Stimulated activated CD8-positive, alpha-beta memory T cell treated with anti-CD3 and anti-CD28 coated beads, Interleukin-4, amount 100 ng/mL, for 4 hours (primary cell): Measurements from ENCODE around the gene TGM1.

Source experiments
- DNase-seq, 2 donors: peaks; one replicate each; pipeline ENCODE4 v3.0.0-alpha.2; 2020; ENCODE audit warnings: low read depth in 2 of 2, low spot score in 1 of 2

The TGM1 gene

DNA sequence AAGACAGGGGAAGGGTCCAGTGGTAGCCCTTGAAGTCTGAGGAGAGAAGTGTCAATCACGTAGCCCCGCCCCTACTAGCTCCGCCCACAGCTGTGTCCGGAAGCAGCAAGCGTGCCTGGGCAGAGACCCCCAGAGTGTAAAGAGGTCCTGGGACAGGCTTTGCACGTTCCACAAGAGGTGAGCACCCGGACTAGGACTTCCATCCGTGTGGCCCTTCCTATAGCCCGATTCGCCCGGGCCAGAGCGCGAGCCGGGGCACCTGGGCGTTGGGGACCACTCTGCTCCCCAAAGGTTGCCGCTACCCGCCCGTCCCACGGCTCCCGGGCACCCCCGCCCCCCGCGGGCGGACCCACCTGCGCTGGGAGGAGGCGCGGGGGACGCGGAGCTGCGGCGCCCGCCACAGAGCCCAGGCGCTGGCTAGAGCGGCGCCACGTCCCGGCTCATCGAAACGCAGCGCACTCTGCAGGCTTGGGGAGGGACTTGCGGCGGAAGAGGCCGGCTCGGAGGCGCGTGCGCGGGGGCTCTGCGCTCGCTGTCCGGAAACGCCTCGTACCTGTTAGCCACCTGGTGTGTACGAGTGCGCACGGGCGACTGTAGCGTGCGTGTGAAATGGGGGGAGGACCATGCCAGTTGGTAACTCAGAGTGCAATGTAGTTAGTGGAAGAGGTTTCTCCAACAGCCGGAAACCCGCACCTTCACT, 8.3 kb upstream of the TGM1 start, which contains the start of gene RABGGTA:
Gene RABGGTA, minus strand, starts transcription at position 464 of the 700 bp plus-strand sequence. CDS start 482 bp downstream, outside the sequence.
- DNase-seq = peak; percentile 75 to 82

DNA sequence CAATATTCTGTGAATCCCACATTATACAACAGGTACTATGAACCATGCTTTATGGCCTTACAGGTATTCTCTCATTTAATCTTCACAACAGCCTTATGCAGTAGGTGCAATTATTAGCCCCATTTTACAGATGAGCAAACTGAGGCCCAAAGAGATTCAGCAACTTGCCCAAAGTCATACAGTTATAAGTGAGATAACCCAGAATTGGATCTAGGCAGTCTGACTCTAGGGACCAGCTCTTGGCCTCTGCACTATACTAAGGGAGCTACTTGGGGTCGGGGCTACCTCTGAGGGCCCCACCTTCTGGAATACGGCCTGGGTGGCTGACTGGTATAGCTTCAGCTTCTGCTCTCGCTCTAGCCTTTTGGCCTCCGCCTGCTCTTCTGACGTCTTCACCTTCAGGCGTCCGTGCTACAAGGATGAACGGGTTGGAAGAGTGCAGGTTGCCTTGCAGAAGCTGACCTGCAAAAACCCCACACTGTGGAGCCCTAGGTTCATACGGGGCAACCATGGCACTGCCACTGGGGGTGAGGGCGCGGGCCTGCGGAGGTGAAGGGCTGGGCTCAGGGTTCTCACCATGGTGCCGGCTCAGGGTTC, 7.7 kb upstream of the TGM1 start:
- no peak for DNase-seq

DNA sequence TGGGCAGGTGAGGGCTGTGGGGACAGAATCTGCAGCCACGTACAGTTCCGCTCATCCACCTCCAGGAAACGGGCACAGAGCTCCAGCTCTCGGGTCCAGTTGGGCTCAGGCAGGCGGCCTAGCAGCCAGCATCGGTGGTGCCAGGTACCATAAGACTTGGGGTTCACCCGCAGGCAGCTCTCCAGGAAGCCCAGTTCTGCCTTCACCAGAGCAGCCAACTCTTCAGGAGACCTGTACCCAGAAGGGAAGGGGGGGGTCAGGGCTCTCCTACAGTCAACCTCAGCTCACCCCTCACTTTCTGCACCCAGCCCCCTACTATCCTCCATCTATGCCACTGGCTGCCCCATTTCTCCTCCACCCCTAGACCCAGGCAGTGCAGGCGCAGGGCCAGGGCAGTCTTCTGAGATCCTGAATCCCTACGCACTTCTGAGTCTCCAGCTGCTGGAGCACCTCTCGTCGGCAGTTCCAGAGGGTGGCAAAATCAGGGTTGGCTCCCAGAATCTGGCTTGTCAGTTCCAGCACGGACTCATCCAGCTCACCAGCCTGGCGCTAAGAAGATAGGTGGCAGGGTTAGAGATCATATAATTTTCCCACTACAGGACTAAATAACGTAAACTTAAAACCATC, 7.0 kb upstream of the TGM1 start:
- DNase-seq = no peak

DNA sequence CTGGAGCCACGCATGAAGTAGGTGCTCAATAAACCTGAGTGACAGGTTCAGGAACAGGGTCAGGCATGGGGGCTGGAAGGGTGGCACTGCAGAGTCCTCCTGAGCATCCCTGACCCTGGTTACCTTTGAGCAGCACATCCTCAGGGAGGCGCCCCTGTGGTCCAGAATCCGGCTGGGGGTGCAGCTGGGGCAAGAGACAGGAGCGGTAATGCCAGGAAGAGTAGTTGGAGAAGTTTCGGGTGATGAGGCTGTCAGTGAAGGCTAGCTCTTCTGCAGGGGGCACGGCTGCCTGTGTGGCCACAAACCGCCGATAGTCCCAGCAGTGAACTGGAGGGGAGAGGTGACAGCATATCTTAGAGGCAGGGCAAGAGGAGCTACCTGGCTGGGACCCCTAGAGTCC, 6.4 kb upstream of the TGM1 start:
- DNase-seq = no peak

DNA sequence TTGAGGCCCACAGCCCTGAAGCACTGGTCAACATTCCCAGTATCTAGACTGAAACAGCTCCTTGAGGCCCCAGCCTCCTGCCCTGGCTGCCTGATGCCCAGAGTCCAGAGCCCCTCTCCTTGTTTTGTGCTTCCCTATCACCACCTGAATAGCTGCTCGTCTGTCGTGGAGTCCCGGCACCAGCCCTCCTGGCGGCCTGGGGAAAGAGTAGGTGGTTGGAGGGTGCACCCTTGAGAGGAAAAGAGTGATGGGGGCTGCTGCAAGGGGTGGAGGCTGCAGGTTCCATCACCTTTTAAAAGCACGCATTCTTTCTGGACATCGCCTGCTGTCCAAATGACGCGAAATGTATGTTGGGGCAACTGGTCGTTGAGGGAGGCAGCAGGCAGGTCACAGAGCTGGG, 5.2 kb upstream of the TGM1 start:
- no peak for DNase-seq

DNA sequence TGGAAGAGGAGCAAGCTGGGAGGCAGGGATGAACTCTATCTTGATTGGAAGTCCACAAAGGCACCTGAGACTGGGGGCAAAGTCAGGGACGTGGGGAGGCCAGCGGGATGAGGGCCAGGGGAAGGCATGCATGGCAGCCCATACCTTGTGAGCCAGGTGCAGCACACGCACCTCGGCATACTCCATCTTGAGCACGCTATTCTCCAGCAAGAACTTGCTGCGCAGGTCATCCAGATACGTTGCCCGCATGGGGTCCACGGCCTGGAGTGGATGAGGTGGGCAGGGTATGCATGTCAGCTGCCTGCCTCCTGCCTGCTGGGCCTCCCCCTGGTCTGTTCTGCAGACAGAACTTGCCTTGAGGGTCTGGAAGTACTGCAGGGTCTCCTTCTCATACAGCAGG, 4.5 kb upstream of the TGM1 start:
- DNase-seq = no peak

DNA sequence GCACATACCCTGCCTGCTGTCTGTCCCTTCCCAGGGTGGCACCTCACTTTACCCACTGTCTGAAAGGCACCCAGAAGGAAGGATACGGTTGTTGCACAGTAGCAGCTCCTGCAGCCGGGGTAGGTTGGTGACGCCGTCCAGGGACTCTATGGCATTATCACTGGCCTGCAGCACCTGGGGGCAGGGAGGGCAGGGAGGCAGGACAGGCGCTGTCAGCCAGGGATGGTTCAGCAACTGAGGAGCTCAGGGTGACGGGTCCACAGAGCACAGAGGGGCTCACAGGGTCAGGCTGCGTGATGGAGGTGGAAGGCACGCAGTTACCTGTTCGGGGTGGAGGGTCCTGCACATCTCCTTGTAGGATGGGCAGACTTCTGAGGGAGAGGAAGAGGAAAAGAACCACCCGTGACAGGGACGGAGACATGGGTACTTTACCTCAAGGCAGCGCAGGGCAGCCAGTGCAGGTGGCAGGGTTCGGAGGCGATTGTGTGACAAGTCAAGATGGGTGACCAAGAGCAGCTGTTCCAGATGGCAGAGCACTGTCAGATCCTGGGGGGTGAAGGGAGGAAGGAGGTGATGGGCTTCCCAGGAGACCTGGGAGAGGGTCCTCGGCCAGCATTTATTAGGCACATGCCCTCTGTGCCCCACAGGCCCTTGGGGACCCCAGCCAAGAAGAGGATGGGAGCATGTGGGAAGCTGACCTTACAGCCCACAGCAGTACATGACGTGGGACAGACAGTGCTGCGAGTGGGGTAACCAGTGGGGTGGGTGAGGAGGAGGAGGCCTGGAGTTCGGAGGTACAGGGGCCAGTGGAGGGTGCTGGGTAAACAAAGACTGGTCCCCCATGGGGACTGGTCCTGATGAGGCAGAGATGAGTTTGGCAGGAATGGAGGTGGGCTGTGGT, 3.6 kb upstream of the TGM1 start:
- DNase-seq = no peak

DNA sequence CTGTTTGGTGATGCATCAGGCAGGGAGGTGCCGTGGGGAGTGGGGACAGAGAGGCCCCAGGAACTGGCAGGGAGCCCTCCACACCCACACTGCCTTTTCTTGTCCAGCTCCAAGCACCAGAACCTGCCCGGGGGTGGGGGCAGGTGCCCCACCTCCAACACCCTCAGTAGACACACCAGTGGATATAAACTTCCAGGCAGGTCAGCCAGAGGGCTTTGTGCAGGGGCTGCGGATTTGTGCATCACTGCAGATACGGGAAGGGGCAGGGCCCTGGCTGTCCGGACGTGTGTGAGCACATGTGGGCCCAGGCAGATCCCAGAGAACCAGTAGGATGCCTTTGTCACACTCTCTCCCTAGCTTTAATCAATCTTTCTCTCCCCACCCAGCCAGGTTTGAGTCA, 1.3 kb upstream of the TGM1 start:
- no peak for DNase-seq

DNA sequence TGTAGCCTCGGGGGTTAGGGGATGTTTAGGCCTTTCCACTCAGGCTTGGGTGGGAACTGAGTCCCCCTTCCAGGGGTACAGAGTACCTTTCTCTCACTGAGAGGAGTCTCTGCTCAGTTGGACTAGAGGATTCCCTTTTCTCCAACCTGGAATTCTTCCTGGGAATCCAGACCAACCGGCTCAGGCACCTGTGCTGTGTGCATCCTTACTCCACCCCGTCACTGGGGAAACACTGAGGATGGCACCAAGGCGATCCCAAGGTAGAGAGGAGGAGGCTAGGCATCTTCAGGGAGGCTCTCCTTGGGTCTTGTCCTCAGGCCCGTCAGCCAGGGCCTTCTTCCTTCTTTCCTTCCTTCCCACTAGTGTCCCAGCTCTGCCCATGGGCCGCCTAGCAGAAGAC, 871 bp upstream of the TGM1 start:
- no peak for DNase-seq

DNA sequence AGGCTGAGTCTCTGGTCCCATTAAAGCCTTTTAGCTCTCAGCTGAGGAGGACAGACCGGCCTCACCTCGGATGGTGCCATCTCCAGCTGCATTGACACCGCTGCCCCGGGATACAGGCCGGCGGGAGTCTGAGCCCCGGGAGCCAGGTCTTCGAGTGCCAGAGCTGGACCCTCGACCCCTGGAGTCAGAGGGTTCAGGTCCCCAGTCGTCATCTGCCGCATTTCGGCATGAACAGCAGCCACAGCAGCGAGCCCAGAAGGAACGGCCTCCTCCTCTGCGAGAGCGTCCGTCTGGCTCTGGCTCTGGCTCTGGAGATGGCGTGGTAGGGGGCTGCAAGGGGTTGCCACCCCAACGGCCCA, 1.0 kb downstream of the TGM1 start:
- no peak for DNase-seq

DNA sequence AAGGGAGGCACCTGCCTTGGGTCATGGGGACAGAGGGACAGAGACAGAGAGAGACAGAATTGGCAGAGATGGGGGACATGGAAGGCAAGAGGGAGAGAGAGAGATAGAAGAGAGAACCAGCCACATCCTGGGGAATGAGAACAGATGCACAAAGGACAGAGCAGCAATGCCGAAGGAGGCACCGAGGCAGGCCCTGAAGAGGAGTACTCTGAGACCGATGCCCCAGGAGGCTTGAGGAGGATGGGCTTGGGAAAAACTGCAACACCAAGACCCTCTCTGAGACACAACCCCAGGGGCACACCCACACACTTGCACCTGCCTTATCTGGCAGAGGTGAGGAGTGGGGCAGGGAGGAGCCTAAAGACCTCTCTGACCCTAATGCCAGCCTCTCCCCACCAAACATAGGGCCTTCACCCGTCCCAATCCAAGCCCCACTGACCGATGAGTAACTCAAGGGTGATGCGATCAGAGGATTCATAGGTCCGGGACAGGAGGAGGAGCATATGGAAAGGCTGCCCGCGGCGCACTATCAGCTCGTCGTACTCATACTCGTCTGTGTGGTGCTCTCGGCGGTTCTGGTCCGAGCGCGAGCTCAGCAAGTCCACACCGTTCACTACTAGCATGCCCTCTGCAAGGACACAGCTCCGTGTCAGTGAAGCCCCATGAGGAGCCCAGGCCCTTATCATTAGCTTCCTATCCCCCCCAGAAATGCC, 1.6 kb downstream of the TGM1 start:
- DNase-seq = no peak

DNA sequence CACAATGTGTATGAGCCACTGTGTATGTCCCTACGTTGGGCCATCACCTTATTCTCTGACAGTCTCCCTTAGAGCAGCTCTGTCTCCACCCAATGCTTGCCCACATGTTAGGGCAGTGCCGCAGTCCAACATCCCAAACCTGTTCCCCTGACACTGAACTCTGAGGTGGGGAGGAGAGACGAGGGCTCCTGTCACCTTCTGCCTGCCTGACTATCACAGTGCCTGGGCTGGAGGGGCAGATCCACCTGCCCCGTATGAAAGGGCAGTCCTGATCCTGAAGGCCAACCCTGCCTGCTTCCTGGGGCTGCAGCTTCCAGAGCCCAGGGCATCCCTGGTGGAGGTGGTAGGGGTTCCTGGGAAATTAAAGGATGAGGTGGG, 2.2 kb downstream of the TGM1 start:
- DNase-seq = no peak

DNA sequence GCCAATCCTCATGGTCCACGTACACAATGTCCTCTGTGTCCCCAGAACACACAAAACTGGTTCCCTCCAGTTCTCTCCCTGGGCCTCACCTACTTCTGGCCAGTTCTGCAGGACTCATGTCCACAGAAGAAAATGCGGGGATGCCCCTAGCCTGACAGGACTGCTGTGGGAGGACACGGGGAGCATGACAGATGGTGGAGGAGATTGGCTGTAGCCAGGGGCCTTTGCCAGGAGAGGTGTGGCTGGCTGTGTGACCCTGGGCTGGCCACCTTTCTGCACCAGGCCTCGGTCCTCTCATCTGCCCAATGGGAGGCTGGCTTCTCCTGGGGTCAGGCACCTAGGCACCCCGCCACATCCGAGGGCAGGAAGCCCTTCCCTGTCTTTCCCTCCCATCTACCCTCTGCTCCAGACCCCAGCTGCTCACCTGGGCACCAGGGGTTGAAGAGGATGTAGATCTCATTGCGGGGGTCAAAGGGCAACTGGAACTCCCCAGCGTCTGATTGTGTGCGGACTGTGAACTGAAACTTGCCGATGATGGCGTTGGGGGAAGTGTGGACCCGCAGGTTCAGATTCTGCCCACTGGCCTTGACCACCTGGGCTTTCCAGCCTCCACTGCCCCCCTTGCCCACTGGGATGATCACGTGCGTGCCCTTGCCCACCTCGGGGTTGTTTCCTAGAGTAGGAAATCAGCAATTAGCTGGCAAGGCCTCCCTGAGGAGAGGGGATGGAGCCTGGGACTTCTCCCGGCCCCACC, 2.8 kb downstream of the TGM1 start:
- DNase-seq = no peak

DNA sequence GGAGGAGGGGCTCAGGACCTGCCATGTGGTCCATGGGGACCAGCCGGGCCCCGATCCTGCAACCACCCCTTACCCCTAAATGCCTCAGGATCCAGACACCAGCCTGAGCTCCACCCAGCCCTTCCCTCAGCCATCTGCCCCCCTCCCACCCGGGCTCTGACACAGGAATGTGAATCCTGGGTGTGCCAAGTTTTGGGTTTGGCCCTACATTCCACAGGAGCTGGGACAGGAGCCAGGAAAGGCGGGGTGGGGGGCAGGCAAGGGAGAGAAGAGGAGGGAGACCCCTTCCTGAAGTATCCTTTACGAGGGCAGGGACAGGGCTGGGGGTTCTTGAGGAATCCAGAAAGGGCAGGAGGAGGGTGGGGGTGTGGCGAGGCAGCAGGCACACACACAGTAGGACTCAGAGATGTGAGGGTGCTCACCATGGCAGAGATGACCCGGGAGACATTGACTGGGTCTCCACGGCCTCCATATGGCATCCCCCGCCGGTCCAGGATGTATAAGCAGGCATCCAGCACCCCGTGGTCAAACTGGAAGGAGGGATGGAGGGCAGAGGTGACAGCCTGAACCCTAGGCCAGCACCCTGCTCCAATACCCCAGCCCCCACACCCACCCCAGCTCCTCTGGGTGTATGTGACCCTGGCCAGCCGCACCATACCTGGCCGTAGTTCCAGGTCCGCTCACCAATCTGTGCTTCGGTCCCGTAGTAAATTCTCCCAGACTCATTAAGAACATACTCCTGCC, 3.5 kb downstream of the TGM1 start:
- DNase-seq = no peak

DNA sequence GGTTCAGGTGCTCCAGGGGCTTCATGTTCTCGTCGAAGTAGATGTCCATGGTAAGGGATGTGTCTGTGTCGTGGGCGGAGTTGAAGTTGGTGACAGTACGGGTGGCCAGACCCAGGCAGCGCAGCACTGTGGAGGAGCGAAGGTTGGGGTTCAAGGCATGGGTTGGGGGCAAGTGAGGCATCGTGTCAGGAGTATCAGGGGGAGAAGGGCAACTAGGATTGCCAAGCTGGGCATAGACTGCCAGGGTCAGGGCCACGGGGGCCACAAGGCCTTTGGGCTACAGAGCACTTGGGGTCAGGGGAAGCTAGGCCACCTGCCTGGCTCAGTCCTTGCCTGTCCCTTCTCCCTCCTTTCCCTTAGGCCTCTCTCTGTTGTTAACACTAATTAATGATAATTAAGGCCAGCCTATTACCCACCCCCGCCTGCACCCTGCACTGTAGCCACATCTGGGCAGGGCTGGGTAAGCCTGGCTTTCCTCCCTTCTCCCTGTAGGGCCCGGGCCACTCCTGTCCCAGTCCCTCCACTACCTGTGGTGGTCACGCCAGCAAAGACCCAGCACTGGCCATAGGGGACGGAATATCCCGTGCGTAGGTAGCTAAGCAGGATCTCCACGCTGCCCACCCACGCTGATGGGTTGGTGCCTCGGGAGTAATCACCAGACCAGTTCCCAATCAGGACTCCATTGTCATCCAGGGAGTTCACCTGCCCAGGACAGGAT, 4.3 kb downstream of the TGM1 start:
- no peak for DNase-seq

DNA sequence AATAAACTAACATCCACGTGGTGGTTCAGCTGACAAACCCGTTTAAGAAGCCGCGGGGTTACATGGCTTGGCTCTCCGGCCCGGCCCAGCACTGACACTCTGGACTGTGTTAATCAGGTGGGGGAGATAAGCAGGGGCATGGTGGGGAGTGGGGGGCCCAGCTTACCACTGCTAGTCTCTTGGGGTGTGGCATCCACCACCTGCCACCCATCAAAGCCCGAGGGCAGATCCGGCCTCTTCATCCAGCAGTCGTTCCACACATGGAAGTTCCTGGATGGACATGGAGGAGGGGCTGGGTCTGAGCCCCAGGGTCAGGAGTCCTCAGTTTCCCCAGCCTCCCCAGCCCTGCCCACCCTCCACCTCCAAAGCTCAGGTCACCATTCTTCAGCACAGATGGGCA, 4.9 kb downstream of the TGM1 start:
- DNase-seq = no peak

DNA sequence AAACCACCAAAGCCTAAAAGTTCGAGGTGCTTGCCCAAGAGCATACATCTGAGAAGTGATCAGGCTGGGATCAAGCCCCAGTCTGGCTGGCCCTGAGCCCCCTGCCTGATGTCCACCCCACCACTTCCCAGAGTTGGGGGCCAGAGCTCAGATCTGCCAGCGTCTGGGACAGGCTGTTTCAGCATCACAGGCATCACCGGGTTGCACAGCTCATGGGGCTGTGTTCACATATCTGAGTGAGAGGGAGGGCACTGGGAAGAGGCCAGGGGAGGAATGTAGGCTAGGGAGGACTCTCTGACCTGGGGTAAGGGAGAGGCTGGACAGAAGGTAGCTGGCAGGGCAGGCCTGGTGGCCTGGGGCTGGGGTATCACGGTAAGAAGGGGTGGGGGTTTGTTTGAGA, 6.0 kb downstream of the TGM1 start:
- DNase-seq = no peak

DNA sequence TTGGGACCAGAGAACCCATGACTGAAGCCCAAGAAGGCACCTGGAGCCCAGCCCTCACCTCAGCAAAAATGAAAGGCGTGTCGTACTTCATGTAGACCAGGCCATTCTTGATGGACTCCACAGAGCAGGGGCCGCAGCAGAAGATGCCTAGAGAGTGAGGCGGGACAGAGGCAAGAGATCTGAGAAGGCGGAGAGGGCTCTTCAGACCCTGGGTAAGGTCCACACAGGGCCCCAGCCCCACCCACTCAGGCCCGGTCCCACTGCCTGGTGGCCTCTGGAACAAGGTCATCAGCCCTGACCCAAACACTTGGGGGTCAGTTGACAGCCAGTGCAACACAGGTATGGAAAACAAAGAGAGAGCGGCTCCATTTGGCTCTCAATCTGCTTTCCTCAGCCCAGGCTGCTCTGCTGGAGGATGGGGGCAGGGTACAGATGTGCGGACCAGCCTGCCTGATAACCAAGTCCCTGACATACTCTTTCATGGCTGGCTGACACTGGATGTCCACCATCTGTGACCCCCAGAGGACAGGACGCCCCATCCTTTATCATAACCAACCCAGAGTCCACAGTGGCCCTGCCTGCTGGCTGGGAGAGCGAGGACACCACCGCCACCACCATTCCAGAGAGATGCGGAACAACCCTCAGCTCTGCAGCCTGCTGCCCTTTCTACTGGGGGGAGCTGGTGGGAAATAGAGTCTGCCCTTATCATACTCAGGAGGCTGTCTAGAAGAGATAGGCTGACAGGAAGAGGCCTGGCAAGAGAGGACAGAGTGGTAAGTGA, 6.9 kb downstream of the TGM1 start:
- no peak for DNase-seq
